ENCODE measurements around the gene PRUNE2.

DNA sequence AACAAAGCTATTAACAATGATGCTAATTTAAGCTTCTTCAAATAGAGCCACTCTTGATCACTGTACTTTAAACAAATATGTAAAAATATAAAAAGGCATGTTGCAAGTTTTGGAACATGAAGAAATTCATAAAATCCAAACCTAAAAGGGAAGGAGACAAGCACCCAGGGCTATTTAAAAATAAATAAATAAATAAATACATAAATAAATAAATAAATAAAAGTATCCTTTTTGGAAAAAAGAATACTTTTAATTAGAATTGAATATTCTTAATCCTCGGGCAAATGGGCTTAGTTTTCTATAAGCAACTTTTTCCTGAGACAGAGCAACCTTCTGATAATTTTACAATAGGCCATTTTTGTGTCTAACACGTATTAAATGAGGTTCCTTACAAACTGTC, 289.1 kb downstream of the PRUNE2 start:
- TF ChIP-seq, protein P1, sequence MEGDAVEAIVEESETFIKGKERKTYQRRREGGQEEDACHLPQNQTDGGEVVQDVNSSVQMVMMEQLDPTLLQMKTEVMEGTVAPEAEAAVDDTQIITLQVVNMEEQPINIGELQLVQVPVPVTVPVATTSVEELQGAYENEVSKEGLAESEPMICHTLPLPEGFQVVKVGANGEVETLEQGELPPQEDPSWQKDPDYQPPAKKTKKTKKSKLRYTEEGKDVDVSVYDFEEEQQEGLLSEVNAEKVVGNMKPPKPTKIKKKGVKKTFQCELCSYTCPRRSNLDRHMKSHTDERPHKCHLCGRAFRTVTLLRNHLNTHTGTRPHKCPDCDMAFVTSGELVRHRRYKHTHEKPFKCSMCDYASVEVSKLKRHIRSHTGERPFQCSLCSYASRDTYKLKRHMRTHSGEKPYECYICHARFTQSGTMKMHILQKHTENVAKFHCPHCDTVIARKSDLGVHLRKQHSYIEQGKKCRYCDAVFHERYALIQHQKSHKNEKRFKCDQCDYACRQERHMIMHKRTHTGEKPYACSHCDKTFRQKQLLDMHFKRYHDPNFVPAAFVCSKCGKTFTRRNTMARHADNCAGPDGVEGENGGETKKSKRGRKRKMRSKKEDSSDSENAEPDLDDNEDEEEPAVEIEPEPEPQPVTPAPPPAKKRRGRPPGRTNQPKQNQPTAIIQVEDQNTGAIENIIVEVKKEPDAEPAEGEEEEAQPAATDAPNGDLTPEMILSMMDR (IDR thresholded peaks at IDR 0.05): no peak
- no peak for TF ChIP-seq EP300 (IDR thresholded peaks at IDR 0.05)
